ENCODE data around the gene SMAGP. TPM values are rescaled to one million over a fixed set of nuclear protein-coding genes. Genes with fewer than 3 reads are reported as not detected.

Gene SMAGP
- total RNA-seq, 4 donors from 2014 or later: 31.6 to 68.7 (median 46.8) TPM

DNA sequence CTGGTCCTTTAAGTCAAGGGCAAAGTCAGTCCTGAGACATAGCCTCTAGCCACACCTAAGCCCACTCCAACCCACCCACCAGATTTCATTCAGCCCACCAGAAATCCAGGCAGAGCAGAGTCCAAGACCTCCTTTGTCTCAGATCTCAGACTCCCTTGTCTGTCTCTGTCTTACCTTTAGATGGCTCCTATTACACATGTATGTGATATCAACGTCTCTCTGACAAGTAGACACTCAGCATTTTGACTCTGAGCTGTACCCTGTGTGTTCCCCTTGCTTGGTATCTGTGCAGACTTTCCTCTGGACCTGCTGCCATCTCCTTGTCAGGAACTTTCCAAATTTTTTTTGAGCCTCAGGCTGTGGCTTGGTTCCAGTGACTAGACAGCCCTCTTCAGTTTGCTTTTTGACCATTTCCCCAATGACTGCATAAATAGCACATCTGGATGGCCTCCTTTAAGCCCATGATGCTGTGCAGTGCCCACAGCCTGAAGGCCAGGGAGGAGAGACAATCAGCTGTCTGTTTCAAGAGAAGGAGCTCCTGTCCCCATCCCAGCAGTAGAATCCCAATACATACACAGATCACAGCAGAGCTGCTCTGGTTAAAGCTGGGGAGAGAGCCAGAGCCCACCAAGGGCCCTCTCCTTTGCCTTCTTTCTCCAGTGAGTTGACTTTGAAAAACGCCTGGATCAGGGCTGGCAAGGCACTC lies 59.4 kb downstream of the SMAGP start:
- DNase-seq (ENCODE audit: low spot score in 2 of 2): no peak
- H3K27me3 ChIP-seq: no peaks in the 10 kb centered on the region
- WGBS: 71% methylated on average over 2 of the region's 2 CpGs
- H3K4me1 ChIP-seq: no peaks in the 10 kb centered on the region
- H3K27ac ChIP-seq: no peak overlapping the region
- H3K36me3 ChIP-seq: peaks cover 17% of the 10 kb centered on the region
- no peak for TF ChIP-seq EP300 (IDR thresholded peaks at IDR 0.05)
- TF ChIP-seq POLR2A (IDR thresholded peaks at IDR 0.05): no peak
- TF ChIP-seq CTCF (IDR thresholded peaks at IDR 0.05): no peak
- no peak for TF ChIP-seq POLR2AphosphoS5 (IDR thresholded peaks at IDR 0.05)
- H3K9me3 ChIP-seq: no peaks in the 10 kb centered on the region
- no peak overlapping the region for H3K4me3 ChIP-seq

GRCh38 chr12:51209259-51209658 lies 61.0 kb downstream of the SMAGP start:
- WGBS: 93% methylated on average over 2 of the region's 2 CpGs
- Histone ChIP-seq H3K27me3 (no peaks in the 10 kb centered on the region), H3K4me3 (no peak overlapping the region), H3K4me1 (no peaks in the 10 kb centered on the region), H3K36me3 (peaks cover 19% of the 10 kb centered on the region), H3K9me3 (no peaks in the 10 kb centered on the region), H3K27ac (no peak overlapping the region)
- TF ChIP-seq POLR2A (IDR thresholded peaks at IDR 0.05) (no peak), EP300 (IDR thresholded peaks at IDR 0.05) (no peak)
- DNase-seq (ENCODE audit: low spot score in 2 of 2): no peak

- no peak for DNase-seq (ENCODE audit: low spot score in 2 of 2)
- no peak for TF ChIP-seq POLR2AphosphoS5 (IDR thresholded peaks at IDR 0.05)
- TF ChIP-seq CTCF (IDR thresholded peaks at IDR 0.05): no peak
- TF ChIP-seq EP300 (IDR thresholded peaks at IDR 0.05): no peak
- no peak for TF ChIP-seq POLR2A (IDR thresholded peaks at IDR 0.05)
- H3K27ac ChIP-seq: no peak overlapping the region
- no peaks in the 10 kb centered on the region for H3K4me1 ChIP-seq
- WGBS: 83% methylated on average over 7 of the region's 7 CpGs
- peaks cover 31% of the 10 kb centered on the region for H3K36me3 ChIP-seq
- H3K4me3 ChIP-seq: no peak overlapping the region
- H3K9me3 ChIP-seq: no peaks in the 10 kb centered on the region
- no peaks in the 10 kb centered on the region for H3K27me3 ChIP-seq
Observed at GRCh38 chr12:51208016-51208660, 62.1 kb downstream of the SMAGP start.

DNA sequence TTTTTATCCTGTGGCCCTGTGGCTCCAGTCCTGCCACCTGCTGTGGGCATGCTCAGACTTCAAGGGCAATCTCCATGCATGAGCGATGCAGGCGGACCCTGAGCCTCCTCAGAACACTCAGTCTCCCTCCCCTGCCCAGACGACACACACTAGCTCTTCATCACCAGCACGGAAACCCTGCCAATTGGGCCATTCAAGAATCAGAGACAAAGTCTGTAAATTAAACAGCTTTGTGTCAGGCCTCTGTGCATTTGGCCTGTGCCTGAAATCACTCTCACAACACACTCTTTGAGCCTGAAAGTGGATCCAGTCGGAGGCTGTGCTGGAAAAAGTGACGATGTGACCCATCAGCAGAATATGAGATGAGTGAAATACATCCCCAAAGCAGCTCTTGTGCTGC lies 64.9 kb downstream of the SMAGP start:
- Histone ChIP-seq H3K9me3 (no peaks in the 10 kb centered on the region), H3K27me3 (no peaks in the 10 kb centered on the region), H3K36me3 (peaks cover 38% of the 10 kb centered on the region), H3K4me3 (no peak overlapping the region), H3K4me1 (no peaks in the 10 kb centered on the region), H3K27ac (no peak overlapping the region)
- 88% methylated on average over 6 of the region's 6 CpGs for WGBS
- no peak for TF ChIP-seq POLR2AphosphoS5 (IDR thresholded peaks at IDR 0.05)
- TF ChIP-seq CTCF (IDR thresholded peaks at IDR 0.05): no peak
- no peak for TF ChIP-seq EP300 (IDR thresholded peaks at IDR 0.05)
- TF ChIP-seq POLR2A (IDR thresholded peaks at IDR 0.05): no peak
- DNase-seq (ENCODE audit: low spot score in 2 of 2): no peak

GRCh38 chr12:51202718-51203117 lies 67.5 kb downstream of the SMAGP start:
- H3K4me3 ChIP-seq: no peak overlapping the region
- H3K4me1 ChIP-seq: no peaks in the 10 kb centered on the region
- DNase-seq (ENCODE audit: low spot score in 2 of 2): no peak
- WGBS: 93% methylated on average over 5 of the region's 5 CpGs
- TF ChIP-seq EP300 (IDR thresholded peaks at IDR 0.05): no peak
- no peak for TF ChIP-seq POLR2A (IDR thresholded peaks at IDR 0.05)
- no peak for TF ChIP-seq POLR2AphosphoS5 (IDR thresholded peaks at IDR 0.05)
- no peak for TF ChIP-seq CTCF (IDR thresholded peaks at IDR 0.05)
- no peak overlapping the region for H3K27ac ChIP-seq
- H3K9me3 ChIP-seq: no peaks in the 10 kb centered on the region
- no peaks in the 10 kb centered on the region for H3K27me3 ChIP-seq
- H3K36me3 ChIP-seq: peaks cover 51% of the 10 kb centered on the region

Data from suprapubic skin (tissue), 4 donors.